Activated naive CD4-positive, alpha-beta T cell treated with anti-CD3 and anti-CD28 coated beads, Interleukin-2, amount 50 U/mL, for 24 hours (primary cell): ENCODE data around the gene ARL5B.
A peak's percentile ranks its signal among the peaks of the same experiment; 100 is the strongest.

Experiments used
- H3K27ac Mint-ChIP-seq: one replicate; pipeline ENCODE4 v1.8.0; 2021; ENCODE audit warnings: mild to moderate bottlenecking, mixed read lengths
- H3K27me3 Mint-ChIP-seq: one replicate; pipeline ENCODE4 v1.8.0; 2021; ENCODE audit warnings: mixed read lengths
- H3K36me3 Mint-ChIP-seq: one replicate; pipeline ENCODE4 v1.8.0; 2021; ENCODE audit warnings: mixed read lengths
- H3K4me1 Mint-ChIP-seq: one replicate; pipeline ENCODE4 v1.8.0; 2021; ENCODE audit warnings: mixed read lengths
- H3K4me3 Mint-ChIP-seq: one replicate; pipeline ENCODE4 v1.8.0; 2021; ENCODE audit warnings: mild to moderate bottlenecking, mixed read lengths
- H3K9me3 Mint-ChIP-seq: one replicate; pipeline ENCODE4 v1.8.0; 2021; ENCODE audit warnings: mixed read lengths

The ARL5B gene

GRCh38 chr10:18680754-18681153 is 21.5 kb downstream of the ARL5B start:
- Mint-ChIP-seq H3K36me3 (peaks cover 2% of the 10 kb centered on the region), H3K4me1 (peaks cover 12% of the 10 kb centered on the region), H3K27ac (no peak overlapping the region), H3K9me3 (no peaks in the 10 kb centered on the region), H3K27me3 (no peaks in the 10 kb centered on the region), H3K4me3 (no peak overlapping the region)

GRCh38 chr10:18681366-18681765 is 22.1 kb downstream of the ARL5B start:
- Mint-ChIP-seq H3K27ac (no peak overlapping the region), H3K4me3 (no peak overlapping the region)

GRCh38 chr10:18681971-18682411 is 22.8 kb downstream of the ARL5B start:
- peaks cover 12% of the 10 kb centered on the region for H3K4me1 Mint-ChIP-seq

More at GRCh38 chr10:18681366-18681765, 22.1 kb downstream of the ARL5B start:
- Mint-ChIP-seq H3K27me3 (no peaks in the 10 kb centered on the region), H3K4me1 (peaks cover 12% of the 10 kb centered on the region), H3K36me3 (peaks cover 2% of the 10 kb centered on the region), H3K9me3 (no peaks in the 10 kb centered on the region)

GRCh38 chr10:18683427-18683826 is 24.2 kb downstream of the ARL5B start:
- no peak overlapping the region for H3K4me3 Mint-ChIP-seq
- no peaks in the 10 kb centered on the region for H3K27me3 Mint-ChIP-seq
- peaks cover 2% of the 10 kb centered on the region for H3K36me3 Mint-ChIP-seq
- H3K27ac Mint-ChIP-seq, result no peak overlapping the region
- peaks cover 12% of the 10 kb centered on the region for H3K4me1 Mint-ChIP-seq
- H3K9me3 Mint-ChIP-seq, result no peaks in the 10 kb centered on the region

More at GRCh38 chr10:18681971-18682411, 22.8 kb downstream of the ARL5B start:
- H3K4me3 Mint-ChIP-seq, result no peak overlapping the region
- H3K36me3 Mint-ChIP-seq, result peaks cover 2% of the 10 kb centered on the region
- peak overlapping the region; percentile 53 for H3K27ac Mint-ChIP-seq
- no peaks in the 10 kb centered on the region for H3K9me3 Mint-ChIP-seq
- H3K27me3 Mint-ChIP-seq, result no peaks in the 10 kb centered on the region

GRCh38 chr10:18684416-18684815 is 25.2 kb downstream of the ARL5B start:
- Mint-ChIP-seq H3K9me3 (no peaks in the 10 kb centered on the region), H3K36me3 (peaks cover 2% of the 10 kb centered on the region), H3K27me3 (peaks cover 2% of the 10 kb centered on the region), H3K27ac (no peak overlapping the region), H3K4me1 (peaks cover 12% of the 10 kb centered on the region), H3K4me3 (no peak overlapping the region)

- Mint-ChIP-seq H3K27ac (no peak overlapping the region), H3K9me3 (no peaks in the 10 kb centered on the region), H3K27me3 (peaks cover 2% of the 10 kb centered on the region), H3K36me3 (peaks cover 2% of the 10 kb centered on the region), H3K4me3 (no peak overlapping the region), H3K4me1 (peaks cover 12% of the 10 kb centered on the region)
Measured at GRCh38 chr10:18684953-18685352, 25.7 kb downstream of the ARL5B start.

- no peaks in the 10 kb centered on the region for H3K9me3 Mint-ChIP-seq
Measured at GRCh38 chr10:18685555-18685954, 26.3 kb downstream of the ARL5B start.

GRCh38 chr10:18687195-18687594 is 28.0 kb downstream of the ARL5B start:
- no peaks in the 10 kb centered on the region for H3K9me3 Mint-ChIP-seq
- H3K27ac Mint-ChIP-seq, result no peak overlapping the region

More at GRCh38 chr10:18685555-18685954, 26.3 kb downstream of the ARL5B start:
- Mint-ChIP-seq H3K4me3 (no peak overlapping the region), H3K4me1 (peaks cover 12% of the 10 kb centered on the region), H3K27me3 (peaks cover 2% of the 10 kb centered on the region), H3K36me3 (peaks cover 2% of the 10 kb centered on the region), H3K27ac (no peak overlapping the region)

GRCh38 chr10:18687706-18688105 is 28.5 kb downstream of the ARL5B start:
- Mint-ChIP-seq H3K4me3 (no peak overlapping the region), H3K27me3 (peaks cover 2% of the 10 kb centered on the region), H3K27ac (no peak overlapping the region), H3K9me3 (no peaks in the 10 kb centered on the region), H3K36me3 (peaks cover 2% of the 10 kb centered on the region), H3K4me1 (peaks cover 9% of the 10 kb centered on the region)

More at GRCh38 chr10:18687195-18687594, 28.0 kb downstream of the ARL5B start:
- peaks cover 12% of the 10 kb centered on the region for H3K4me1 Mint-ChIP-seq
- no peak overlapping the region for H3K4me3 Mint-ChIP-seq
- peaks cover 2% of the 10 kb centered on the region for H3K27me3 Mint-ChIP-seq
- H3K36me3 Mint-ChIP-seq, result peaks cover 2% of the 10 kb centered on the region

GRCh38 chr10:18689498-18689897 is 30.3 kb downstream of the ARL5B start:
- H3K9me3 Mint-ChIP-seq, result no peaks in the 10 kb centered on the region
- H3K27ac Mint-ChIP-seq, result no peak overlapping the region
- H3K36me3 Mint-ChIP-seq, result no peaks in the 10 kb centered on the region
- no peak overlapping the region for H3K4me3 Mint-ChIP-seq
- H3K27me3 Mint-ChIP-seq, result peaks cover 2% of the 10 kb centered on the region
- H3K4me1 Mint-ChIP-seq, result peaks cover 7% of the 10 kb centered on the region

- Mint-ChIP-seq H3K27ac (no peak overlapping the region), H3K9me3 (no peaks in the 10 kb centered on the region), H3K27me3 (peaks cover 2% of the 10 kb centered on the region), H3K4me3 (no peak overlapping the region), H3K4me1 (no peaks in the 10 kb centered on the region), H3K36me3 (no peaks in the 10 kb centered on the region)
Measured at GRCh38 chr10:18690541-18690940, 31.3 kb downstream of the ARL5B start.

GRCh38 chr10:18699849-18700840 is 40.9 kb downstream of the ARL5B start:
- Mint-ChIP-seq H3K27me3 (no peaks in the 10 kb centered on the region), H3K4me1 (peaks cover 11% of the 10 kb centered on the region), H3K9me3 (no peaks in the 10 kb centered on the region), H3K36me3 (no peaks in the 10 kb centered on the region), H3K27ac (no peak overlapping the region), H3K4me3 (no peak overlapping the region)

GRCh38 chr10:18703521-18703920 is 44.3 kb downstream of the ARL5B start:
- no peaks in the 10 kb centered on the region for H3K27me3 Mint-ChIP-seq
- H3K9me3 Mint-ChIP-seq, result no peaks in the 10 kb centered on the region
- peaks cover 11% of the 10 kb centered on the region for H3K4me1 Mint-ChIP-seq
- no peak overlapping the region for H3K4me3 Mint-ChIP-seq
- no peak overlapping the region for H3K27ac Mint-ChIP-seq
- H3K36me3 Mint-ChIP-seq, result no peaks in the 10 kb centered on the region

GRCh38 chr10:18710201-18710653 is 51.0 kb downstream of the ARL5B start:
- Mint-ChIP-seq H3K4me3 (no peak overlapping the region), H3K27ac (no peak overlapping the region), H3K27me3 (peaks cover 2% of the 10 kb centered on the region), H3K4me1 (no peaks in the 10 kb centered on the region), H3K9me3 (no peaks in the 10 kb centered on the region), H3K36me3 (no peaks in the 10 kb centered on the region)

- Mint-ChIP-seq H3K4me1 (no peaks in the 10 kb centered on the region), H3K4me3 (no peak overlapping the region), H3K27ac (no peak overlapping the region), H3K9me3 (no peaks in the 10 kb centered on the region), H3K36me3 (no peaks in the 10 kb centered on the region), H3K27me3 (peaks cover 2% of the 10 kb centered on the region)
Measured at GRCh38 chr10:18713077-18713476, 53.8 kb downstream of the ARL5B start.

- H3K4me1 Mint-ChIP-seq, result no peaks in the 10 kb centered on the region
- H3K36me3 Mint-ChIP-seq, result no peaks in the 10 kb centered on the region
- H3K4me3 Mint-ChIP-seq, result no peak overlapping the region
- no peak overlapping the region for H3K27ac Mint-ChIP-seq
- no peaks in the 10 kb centered on the region for H3K9me3 Mint-ChIP-seq
- H3K27me3 Mint-ChIP-seq, result no peaks in the 10 kb centered on the region
Measured at GRCh38 chr10:18718991-18719390, 59.8 kb downstream of the ARL5B start.
